ENCODE results near the gene USP43.
"Not testable (repeated sequence)": the region's sequence is repeated elsewhere in the genome, so short reads cannot be mapped to it uniquely, and the experiment has no call there.

The USP43 gene

GRCh38 chr17:9658593-9659211 is 13.4 kb downstream of the USP43 start:
- H3K9me3 ChIP-seq (ENCODE audit: control insufficient read depth in 1 of 2, low read length in 2 of 2) = no peaks in the 10 kb centered on the region
- no peaks in the 10 kb centered on the region for H3K36me3 ChIP-seq (ENCODE audit: control insufficient read depth in 1 of 2, insufficient read depth in 2 of 2, low read length in 2 of 2)
- peaks cover 5 to 6% of the 10 kb centered on the region in 2 donors for H3K4me1 ChIP-seq (ENCODE audit: control insufficient read depth in 1 of 2, insufficient read depth in 2 of 2, low read length in 2 of 2)
- H3K27me3 ChIP-seq (ENCODE audit: control insufficient read depth in 1 of 2, insufficient read depth in 2 of 2, low read length in 2 of 2) = no peaks in the 10 kb centered on the region
- no peak overlapping the region for H3K9ac ChIP-seq (ENCODE audit: low read depth in 1 of 2, low read length in 2 of 2)
- H3K4me3 ChIP-seq (ENCODE audit: low read depth in 1 of 2, low read length in 2 of 2) = no peak overlapping the region
- no peak overlapping the region for H3K27ac ChIP-seq (ENCODE audit: low read depth, low read length)

GRCh38 chr17:9661027-9661426 is 15.7 kb downstream of the USP43 start:
- H3K27me3 ChIP-seq (ENCODE audit: control insufficient read depth in 1 of 2, insufficient read depth in 2 of 2, low read length in 2 of 2) = no peaks in the 10 kb centered on the region
- H3K9me3 ChIP-seq (ENCODE audit: control insufficient read depth in 1 of 2, low read length in 2 of 2) = no peaks in the 10 kb centered on the region
- peaks cover 5 to 6% of the 10 kb centered on the region in 2 donors for H3K4me1 ChIP-seq (ENCODE audit: control insufficient read depth in 1 of 2, insufficient read depth in 2 of 2, low read length in 2 of 2)
- H3K27ac ChIP-seq (ENCODE audit: low read depth, low read length) = no peak overlapping the region
- no peak overlapping the region for H3K4me3 ChIP-seq (ENCODE audit: low read depth in 1 of 2, low read length in 2 of 2)
- H3K9ac ChIP-seq (ENCODE audit: low read depth in 1 of 2, low read length in 2 of 2) = no peak overlapping the region
- H3K36me3 ChIP-seq (ENCODE audit: control insufficient read depth in 1 of 2, insufficient read depth in 2 of 2, low read length in 2 of 2) = peaks cover 0 to 4% of the 10 kb centered on the region in 2 donors

- not testable (repeated sequence) for H3K4me1 ChIP-seq (ENCODE audit: control insufficient read depth in 1 of 2, insufficient read depth in 2 of 2, low read length in 2 of 2); H3K9me3 ChIP-seq (ENCODE audit: control insufficient read depth in 1 of 2, low read length in 2 of 2); H3K4me3 ChIP-seq (ENCODE audit: low read depth in 1 of 2, low read length in 2 of 2); H3K27me3 ChIP-seq (ENCODE audit: control insufficient read depth in 1 of 2, insufficient read depth in 2 of 2, low read length in 2 of 2); H3K9ac ChIP-seq (ENCODE audit: low read depth in 1 of 2, low read length in 2 of 2); H3K36me3 ChIP-seq (ENCODE audit: control insufficient read depth in 1 of 2, insufficient read depth in 2 of 2, low read length in 2 of 2); H3K27ac ChIP-seq (ENCODE audit: low read depth, low read length)
Measured at GRCh38 chr17:9663511-9663910, 18.2 kb downstream of the USP43 start.

DNA sequence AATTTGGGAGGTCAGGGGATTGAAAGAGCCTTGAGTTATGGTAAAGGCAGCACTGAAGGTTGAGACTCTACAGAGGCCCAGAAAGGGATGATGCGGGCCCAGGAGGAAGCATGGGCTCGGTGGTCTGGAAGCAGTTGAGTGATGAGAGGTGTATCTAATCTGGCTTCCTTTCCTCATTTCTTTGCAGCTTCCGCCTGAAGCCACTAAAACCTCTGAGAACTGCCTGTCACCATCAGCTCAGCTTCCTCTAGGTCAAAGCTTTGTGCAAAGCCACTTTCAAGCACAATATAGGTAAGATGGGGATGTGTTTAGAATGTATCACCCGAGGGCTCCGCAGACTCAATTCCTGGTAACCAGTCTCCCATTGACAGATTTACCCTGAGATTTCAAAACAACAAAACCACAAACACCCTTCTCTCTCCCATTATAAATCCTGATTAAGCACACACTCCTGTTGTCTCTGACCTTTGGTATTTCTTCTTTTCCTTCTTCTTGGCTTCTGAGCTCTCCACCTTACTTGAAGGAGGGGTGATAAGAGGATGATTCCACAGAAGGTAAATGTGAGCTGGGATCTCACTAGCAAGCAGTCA is 21.2 kb downstream of the USP43 start:
- Histone ChIP-seq H3K27ac (ENCODE audit: low read depth, low read length) (no peak overlapping the region), H3K9ac (ENCODE audit: low read depth in 1 of 2, low read length in 2 of 2) (no peak overlapping the region), H3K27me3 (ENCODE audit: control insufficient read depth in 1 of 2, insufficient read depth in 2 of 2, low read length in 2 of 2) (no peaks in the 10 kb centered on the region), H3K9me3 (ENCODE audit: control insufficient read depth in 1 of 2, low read length in 2 of 2) (no peaks in the 10 kb centered on the region), H3K4me1 (ENCODE audit: control insufficient read depth in 1 of 2, insufficient read depth in 2 of 2, low read length in 2 of 2) (no peaks in the 10 kb centered on the region), H3K36me3 (ENCODE audit: control insufficient read depth in 1 of 2, insufficient read depth in 2 of 2, low read length in 2 of 2) (peaks cover 0 to 8% of the 10 kb centered on the region in 2 donors), H3K4me3 (ENCODE audit: low read depth in 1 of 2, low read length in 2 of 2) (no peak overlapping the region)

- Histone ChIP-seq H3K4me1 (ENCODE audit: control insufficient read depth in 1 of 2, insufficient read depth in 2 of 2, low read length in 2 of 2) (no peaks in the 10 kb centered on the region), H3K27ac (ENCODE audit: low read depth, low read length) (no peak overlapping the region), H3K27me3 (ENCODE audit: control insufficient read depth in 1 of 2, insufficient read depth in 2 of 2, low read length in 2 of 2) (no peaks in the 10 kb centered on the region), H3K9me3 (ENCODE audit: control insufficient read depth in 1 of 2, low read length in 2 of 2) (no peaks in the 10 kb centered on the region), H3K36me3 (ENCODE audit: control insufficient read depth in 1 of 2, insufficient read depth in 2 of 2, low read length in 2 of 2) (peaks cover 4 to 8% of the 10 kb centered on the region in 2 donors), H3K4me3 (ENCODE audit: low read depth in 1 of 2, low read length in 2 of 2) (no peak overlapping the region), H3K9ac (ENCODE audit: low read depth in 1 of 2, low read length in 2 of 2) (no peak overlapping the region)
Measured at GRCh38 chr17:9668517-9668916, 23.2 kb downstream of the USP43 start.

DNA sequence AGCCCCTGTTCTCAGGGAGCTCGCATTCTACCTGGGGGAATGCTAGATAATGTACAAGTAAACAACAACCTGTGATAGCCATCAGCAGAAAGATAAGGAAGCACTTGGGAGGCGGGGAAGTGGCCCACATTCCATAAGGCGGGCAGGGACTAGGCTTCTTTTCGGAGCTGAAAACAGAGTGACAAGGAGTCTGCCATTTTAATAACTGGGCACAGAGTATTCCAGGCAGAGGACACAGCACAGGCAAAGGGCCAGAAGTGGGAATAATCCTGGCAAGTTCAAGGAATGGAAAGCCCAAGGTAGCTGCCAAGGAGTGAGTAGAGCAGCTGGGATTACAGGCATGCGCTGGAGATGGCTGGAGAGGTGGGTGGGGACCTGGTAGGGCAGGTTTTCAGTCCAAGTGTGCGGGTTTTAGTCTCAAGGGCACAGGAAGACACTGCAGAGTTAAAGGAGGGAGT is 24.3 kb downstream of the USP43 start:
- no peak overlapping the region for H3K27ac ChIP-seq (ENCODE audit: low read depth, low read length)

DNA sequence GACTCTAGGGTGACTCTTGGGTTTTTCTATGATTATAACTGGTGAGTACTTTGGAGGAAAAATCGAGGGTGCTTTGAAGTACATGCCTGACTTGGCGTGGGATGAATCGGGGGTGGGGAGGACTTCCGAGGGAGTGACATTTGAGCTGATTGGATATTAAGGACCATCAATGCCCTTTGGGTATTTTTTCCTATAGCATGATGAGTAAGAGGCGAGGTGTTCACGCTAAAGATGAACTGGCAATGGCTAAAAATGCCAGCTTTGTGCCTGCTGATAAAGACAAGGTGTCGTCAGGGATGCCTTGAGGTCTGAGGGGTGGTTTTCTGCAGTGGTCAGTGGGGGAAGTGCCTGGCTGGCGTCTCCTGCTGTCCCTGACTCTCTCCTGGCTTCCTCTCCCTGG is 25.3 kb downstream of the USP43 start:
- Histone ChIP-seq H3K4me3 (ENCODE audit: low read depth in 1 of 2, low read length in 2 of 2) (no peak overlapping the region), H3K27me3 (ENCODE audit: control insufficient read depth in 1 of 2, insufficient read depth in 2 of 2, low read length in 2 of 2) (no peaks in the 10 kb centered on the region), H3K36me3 (ENCODE audit: control insufficient read depth in 1 of 2, insufficient read depth in 2 of 2, low read length in 2 of 2) (peaks cover 4 to 8% of the 10 kb centered on the region in 2 donors), H3K27ac (ENCODE audit: low read depth, low read length) (no peak overlapping the region), H3K4me1 (ENCODE audit: control insufficient read depth in 1 of 2, insufficient read depth in 2 of 2, low read length in 2 of 2) (no peaks in the 10 kb centered on the region), H3K9me3 (ENCODE audit: control insufficient read depth in 1 of 2, low read length in 2 of 2) (no peaks in the 10 kb centered on the region), H3K9ac (ENCODE audit: low read depth in 1 of 2, low read length in 2 of 2) (no peak overlapping the region)

More for the DNA sequence above, 24.3 kb downstream of the USP43 start:
- Histone ChIP-seq H3K9ac (ENCODE audit: low read depth in 1 of 2, low read length in 2 of 2) (no peak overlapping the region), H3K9me3 (ENCODE audit: control insufficient read depth in 1 of 2, low read length in 2 of 2) (no peaks in the 10 kb centered on the region), H3K4me3 (ENCODE audit: low read depth in 1 of 2, low read length in 2 of 2) (no peak overlapping the region), H3K27me3 (ENCODE audit: control insufficient read depth in 1 of 2, insufficient read depth in 2 of 2, low read length in 2 of 2) (no peaks in the 10 kb centered on the region), H3K4me1 (ENCODE audit: control insufficient read depth in 1 of 2, insufficient read depth in 2 of 2, low read length in 2 of 2) (no peaks in the 10 kb centered on the region), H3K36me3 (ENCODE audit: control insufficient read depth in 1 of 2, insufficient read depth in 2 of 2, low read length in 2 of 2) (peaks cover 4 to 8% of the 10 kb centered on the region in 2 donors)

GRCh38 chr17:9671559-9671958 is 26.2 kb downstream of the USP43 start:
- Histone ChIP-seq H3K4me3 (ENCODE audit: low read depth in 1 of 2, low read length in 2 of 2) (no peak overlapping the region), H3K9me3 (ENCODE audit: control insufficient read depth in 1 of 2, low read length in 2 of 2) (no peaks in the 10 kb centered on the region), H3K27me3 (ENCODE audit: control insufficient read depth in 1 of 2, insufficient read depth in 2 of 2, low read length in 2 of 2) (no peaks in the 10 kb centered on the region), H3K9ac (ENCODE audit: low read depth in 1 of 2, low read length in 2 of 2) (no peak overlapping the region), H3K4me1 (ENCODE audit: control insufficient read depth in 1 of 2, insufficient read depth in 2 of 2, low read length in 2 of 2) (no peaks in the 10 kb centered on the region), H3K36me3 (ENCODE audit: control insufficient read depth in 1 of 2, insufficient read depth in 2 of 2, low read length in 2 of 2) (peaks cover 4 to 5% of the 10 kb centered on the region in 2 donors), H3K27ac (ENCODE audit: low read depth, low read length) (no peak overlapping the region)

DNA sequence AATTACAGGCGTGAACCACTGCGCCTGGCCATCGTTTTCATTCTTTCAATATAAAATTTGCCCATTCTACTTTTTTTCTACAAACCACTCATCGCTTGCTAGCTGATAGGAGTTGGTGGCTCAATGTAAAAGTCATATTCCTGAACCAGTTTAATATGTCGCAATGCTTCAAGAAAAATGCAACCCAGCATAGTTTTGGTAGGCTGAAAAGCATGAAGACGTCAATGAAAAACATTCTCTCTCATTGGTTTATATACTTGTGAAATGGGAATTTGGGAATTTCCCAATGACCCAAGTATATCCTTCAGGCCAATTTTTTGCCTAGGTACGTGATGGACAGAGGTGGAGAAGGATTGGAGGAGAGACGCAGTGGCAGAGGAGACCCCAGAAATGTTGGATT is 26.9 kb downstream of the USP43 start:
- no peaks in the 10 kb centered on the region for H3K4me1 ChIP-seq (ENCODE audit: control insufficient read depth in 1 of 2, insufficient read depth in 2 of 2, low read length in 2 of 2)
- no peaks in the 10 kb centered on the region for H3K9me3 ChIP-seq (ENCODE audit: control insufficient read depth in 1 of 2, low read length in 2 of 2)
- H3K27ac ChIP-seq (ENCODE audit: low read depth, low read length) = no peak overlapping the region
- H3K36me3 ChIP-seq (ENCODE audit: control insufficient read depth in 1 of 2, insufficient read depth in 2 of 2, low read length in 2 of 2) = peaks cover 4 to 9% of the 10 kb centered on the region in 2 donors
- no peaks in the 10 kb centered on the region for H3K27me3 ChIP-seq (ENCODE audit: control insufficient read depth in 1 of 2, insufficient read depth in 2 of 2, low read length in 2 of 2)
- H3K9ac ChIP-seq (ENCODE audit: low read depth in 1 of 2, low read length in 2 of 2) = no peak overlapping the region
- no peak overlapping the region for H3K4me3 ChIP-seq (ENCODE audit: low read depth in 1 of 2, low read length in 2 of 2)

DNA sequence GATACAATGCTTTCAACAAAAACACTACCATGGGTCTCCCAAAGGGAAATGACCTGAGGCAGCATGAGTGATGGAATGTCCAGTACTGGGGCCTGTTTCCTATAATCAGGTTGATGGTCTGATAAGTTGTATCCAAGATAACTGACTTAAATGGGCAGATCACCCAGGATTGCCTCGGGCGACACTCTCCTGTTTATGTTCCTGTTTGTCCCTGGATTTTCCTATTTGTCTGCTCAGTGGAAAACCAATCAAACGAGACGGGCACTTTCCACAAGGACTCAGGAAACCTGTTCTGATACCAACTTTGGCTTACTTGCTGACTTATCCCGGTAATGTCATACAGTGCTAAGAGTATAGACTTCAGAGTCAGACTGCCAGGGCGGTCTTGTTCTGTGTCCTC is 27.4 kb downstream of the USP43 start:
- Histone ChIP-seq H3K9me3 (ENCODE audit: control insufficient read depth in 1 of 2, low read length in 2 of 2) (no peaks in the 10 kb centered on the region), H3K9ac (ENCODE audit: low read depth in 1 of 2, low read length in 2 of 2) (no peak overlapping the region), H3K27me3 (ENCODE audit: control insufficient read depth in 1 of 2, insufficient read depth in 2 of 2, low read length in 2 of 2) (no peaks in the 10 kb centered on the region), H3K4me3 (ENCODE audit: low read depth in 1 of 2, low read length in 2 of 2) (no peak overlapping the region), H3K4me1 (ENCODE audit: control insufficient read depth in 1 of 2, insufficient read depth in 2 of 2, low read length in 2 of 2) (no peaks in the 10 kb centered on the region), H3K27ac (ENCODE audit: low read depth, low read length) (no peak overlapping the region), H3K36me3 (ENCODE audit: control insufficient read depth in 1 of 2, insufficient read depth in 2 of 2, low read length in 2 of 2) (peaks cover 5 to 9% of the 10 kb centered on the region in 2 donors)

Measured in duodenal mucosa (tissue), 2 donors.